HCEC 1CT (cell line): ENCODE data around the gene ABI3BP.

ENCODE experiments used
- DNase-seq: peaks from one replicate; pipeline ENCODE4 v3.0.0-alpha.2; 2017

The ABI3BP gene

GRCh38 chr3:100717637-100718487 is 275.4 kb downstream of the ABI3BP start:
- DNase-seq, result no peak

- no peak for DNase-seq
Observed at GRCh38 chr3:100717063-100717462, 276.2 kb downstream of the ABI3BP start.

- no peak for DNase-seq
Observed at GRCh38 chr3:100715176-100715575, 278.0 kb downstream of the ABI3BP start.

GRCh38 chr3:100710261-100710968 is 282.8 kb downstream of the ABI3BP start:
- DNase-seq, result peak; percentile 94

GRCh38 chr3:100709842-100710260 is 283.4 kb downstream of the ABI3BP start:
- peak; percentile 72 for DNase-seq

GRCh38 chr3:100708989-100709841 is 284.0 kb downstream of the ABI3BP start, which contains the start of gene TFG:
TSS of gene TFG (plus strand) at chr3:100709494. CDS start at chr3:100713686, 4,192 bp downstream.
- DNase-seq, result peak; percentile 100

GRCh38 chr3:100708644-100708988 is 284.6 kb downstream of the ABI3BP start:
- no peak for DNase-seq

GRCh38 chr3:100706365-100706764 is 286.9 kb downstream of the ABI3BP start:
- DNase-seq, result peak; percentile 17

- no peak for DNase-seq
Observed at GRCh38 chr3:100703865-100704264, 289.4 kb downstream of the ABI3BP start.

- DNase-seq, result no peak
Observed at GRCh38 chr3:100702980-100703345, 290.3 kb downstream of the ABI3BP start.

- no peak for DNase-seq
Observed at GRCh38 chr3:100702082-100702979, 290.9 kb downstream of the ABI3BP start.

- no peak for DNase-seq
Observed at GRCh38 chr3:100700708-100701107, 292.5 kb downstream of the ABI3BP start.
